Coronary artery (tissue), 2 donors: Measurements from ENCODE around the gene ANKRD34B.

Experiments
- DNase-seq: peaks from one replicate; pipeline ENCODE4 v3.0.0-alpha.2; 2017; ENCODE audit warnings: low spot score
- H3K27ac ChIP-seq, 2 donors: fragments of 200-600 bp; sonication (generic); one replicate each; pipeline ENCODE4 v1.5.1; 2016 to 2019
- H3K4me3 ChIP-seq: fragments of 200-600 bp; sonication (generic); 2 replicates; pipeline ENCODE4 v1.5.1; 2016; ENCODE audit warnings: mild to moderate bottlenecking, moderate library complexity
- TF ChIP-seq, protein P1 (sequence below): fragments of 200-600 bp; sonication (generic); IDR thresholded peaks from one replicate; pipeline ENCODE4 v1.5.1; 2019; ENCODE audit warnings: antibody characterized with exemption

The ANKRD34B gene

DNA sequence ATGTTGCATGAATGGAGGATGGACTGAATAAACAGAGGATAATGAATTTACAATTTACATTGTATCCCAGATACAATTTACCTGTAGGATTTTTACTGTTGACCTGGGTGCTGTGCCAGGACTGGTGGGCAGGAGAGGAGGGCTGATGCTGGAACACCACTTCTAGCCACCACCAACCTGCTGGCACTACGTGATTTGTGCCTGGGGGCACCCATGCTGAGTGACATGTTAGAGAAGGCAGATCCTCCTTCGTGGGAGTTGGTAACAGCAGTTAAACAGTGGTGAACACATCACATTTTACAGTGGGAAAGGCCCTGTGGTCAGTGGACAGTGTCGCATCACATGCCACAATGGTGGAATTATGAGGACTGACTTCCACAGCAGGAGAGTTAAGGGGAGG is 3.0 kb upstream of the ANKRD34B start:
- H3K4me3 ChIP-seq = no peak overlapping the region
- TF ChIP-seq, protein P1, sequence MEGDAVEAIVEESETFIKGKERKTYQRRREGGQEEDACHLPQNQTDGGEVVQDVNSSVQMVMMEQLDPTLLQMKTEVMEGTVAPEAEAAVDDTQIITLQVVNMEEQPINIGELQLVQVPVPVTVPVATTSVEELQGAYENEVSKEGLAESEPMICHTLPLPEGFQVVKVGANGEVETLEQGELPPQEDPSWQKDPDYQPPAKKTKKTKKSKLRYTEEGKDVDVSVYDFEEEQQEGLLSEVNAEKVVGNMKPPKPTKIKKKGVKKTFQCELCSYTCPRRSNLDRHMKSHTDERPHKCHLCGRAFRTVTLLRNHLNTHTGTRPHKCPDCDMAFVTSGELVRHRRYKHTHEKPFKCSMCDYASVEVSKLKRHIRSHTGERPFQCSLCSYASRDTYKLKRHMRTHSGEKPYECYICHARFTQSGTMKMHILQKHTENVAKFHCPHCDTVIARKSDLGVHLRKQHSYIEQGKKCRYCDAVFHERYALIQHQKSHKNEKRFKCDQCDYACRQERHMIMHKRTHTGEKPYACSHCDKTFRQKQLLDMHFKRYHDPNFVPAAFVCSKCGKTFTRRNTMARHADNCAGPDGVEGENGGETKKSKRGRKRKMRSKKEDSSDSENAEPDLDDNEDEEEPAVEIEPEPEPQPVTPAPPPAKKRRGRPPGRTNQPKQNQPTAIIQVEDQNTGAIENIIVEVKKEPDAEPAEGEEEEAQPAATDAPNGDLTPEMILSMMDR = no peak
- DNase-seq = no peak

DNA sequence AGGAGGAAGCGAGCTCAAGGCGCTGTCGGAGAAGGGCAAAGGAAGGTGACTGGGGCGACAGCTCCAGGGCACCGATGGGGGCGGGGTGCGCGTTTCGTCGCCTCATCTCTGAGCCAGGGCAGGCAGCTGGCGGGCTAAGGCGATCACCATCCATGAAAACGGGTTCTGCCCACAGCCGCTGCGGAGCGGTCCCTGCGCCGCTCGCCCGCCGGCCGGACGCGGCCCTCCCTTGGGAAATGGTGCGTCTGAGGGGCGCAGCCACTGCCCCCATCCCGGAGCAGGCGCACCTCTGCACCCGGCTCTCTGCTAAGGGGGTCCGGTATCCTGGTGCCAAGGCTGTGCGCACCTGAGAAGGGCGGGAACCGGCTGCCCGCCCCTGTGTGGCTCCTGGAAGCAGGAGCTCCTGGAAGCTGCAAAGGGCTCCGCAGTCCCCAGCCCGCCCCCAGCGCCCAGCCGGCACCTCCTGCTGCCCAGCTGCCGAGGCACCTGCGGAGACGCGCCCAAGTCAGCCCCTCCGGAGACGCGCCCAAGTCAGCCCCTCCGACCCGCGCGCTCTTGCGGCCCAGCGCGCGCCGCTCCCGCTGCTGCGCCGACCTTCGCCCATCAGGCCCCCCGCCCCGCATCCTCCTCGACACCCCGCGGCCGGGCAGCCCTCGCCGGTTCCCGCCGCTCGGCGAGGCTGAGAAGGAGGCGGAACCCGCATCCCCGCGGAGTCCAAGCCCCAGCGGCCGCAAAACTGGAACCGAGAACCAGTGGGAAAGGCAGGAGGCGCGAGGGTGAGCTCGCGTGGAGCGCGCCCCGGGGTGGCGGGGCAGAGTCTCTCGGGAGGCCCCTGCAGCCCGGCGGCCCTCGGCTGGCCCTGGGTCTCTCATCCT is 757 bp downstream of the ANKRD34B start:
- no peak overlapping the region for H3K27ac ChIP-seq
- DNase-seq = no peak
- H3K4me3 ChIP-seq = peak overlapping the region; percentile 58
- TF ChIP-seq, protein P1 = no peak

More for the DNA sequence above, 3.0 kb upstream of the ANKRD34B start:
- H3K27ac ChIP-seq = no peak overlapping the region

DNA sequence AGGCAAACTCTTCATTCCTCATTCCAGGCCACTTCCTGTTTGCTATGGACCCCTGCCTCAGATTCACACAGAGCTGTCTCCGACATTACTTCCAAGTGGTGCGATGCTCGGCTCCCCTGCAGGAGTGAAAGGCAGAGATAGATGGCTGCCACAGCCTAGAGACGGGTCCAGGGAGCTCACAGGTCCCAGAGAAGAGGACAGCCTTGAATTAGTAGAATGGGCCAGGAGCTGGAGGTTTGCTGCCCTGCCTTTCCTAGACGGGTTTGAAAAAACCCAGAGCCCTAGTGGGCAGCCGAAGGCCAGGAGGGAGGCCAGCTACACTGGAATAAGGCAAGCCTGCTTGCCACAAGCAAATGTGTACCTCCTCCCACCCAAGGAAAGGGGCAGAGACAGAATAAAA is 1.8 kb downstream of the ANKRD34B start:
- Histone ChIP-seq H3K27ac (no peak overlapping the region), H3K4me3 (no peak overlapping the region)
- no peak for DNase-seq
- TF ChIP-seq, protein P1 = no peak

DNA sequence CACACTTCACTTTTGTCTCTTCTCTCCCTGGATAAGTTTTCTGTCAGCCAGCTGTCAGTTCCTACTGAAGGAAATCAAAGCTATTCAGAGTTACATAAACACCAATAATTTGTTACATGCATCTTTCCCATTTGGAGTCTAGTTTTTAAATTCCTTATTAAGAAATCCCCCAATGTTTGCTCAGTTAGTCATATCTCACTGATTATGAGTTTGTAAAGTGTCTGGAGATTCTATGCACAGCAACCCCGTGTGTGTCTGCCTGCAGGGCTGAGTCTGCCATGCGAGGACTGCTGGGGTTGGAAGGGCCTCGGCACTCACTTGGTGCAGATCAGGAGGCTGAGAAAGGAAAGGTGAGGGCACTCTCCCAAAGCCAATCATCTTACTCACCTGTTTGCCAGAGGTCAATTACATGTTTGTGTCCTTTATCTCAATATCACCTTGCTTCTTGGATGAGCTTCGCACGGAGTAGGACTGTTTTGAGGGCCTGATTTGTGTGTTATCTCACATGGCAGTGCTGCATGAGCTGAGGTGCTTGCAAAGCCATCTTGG is 3.3 kb downstream of the ANKRD34B start:
- DNase-seq = no peak
- Histone ChIP-seq H3K4me3 (no peak overlapping the region), H3K27ac (no peak overlapping the region)
- TF ChIP-seq, protein P1 = no peak

DNA sequence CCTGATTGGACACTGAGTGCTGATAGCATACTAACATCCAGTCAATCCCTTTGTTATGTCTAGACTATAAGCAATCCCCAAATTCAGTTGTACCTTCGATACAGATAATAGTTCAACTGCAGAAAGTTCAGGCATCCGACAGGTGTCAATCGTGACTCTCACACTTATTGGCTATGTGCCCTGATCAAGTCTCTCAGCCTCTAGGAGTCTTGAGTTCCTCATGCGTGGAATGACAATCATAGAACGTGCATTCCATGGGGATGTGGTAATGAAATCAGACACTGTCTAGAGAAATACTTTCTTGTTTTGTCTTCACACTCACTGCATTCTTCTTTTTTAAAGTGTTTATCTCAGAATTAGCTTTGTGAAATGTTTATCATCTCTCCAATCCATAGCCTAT is 4.8 kb downstream of the ANKRD34B start:
- no peak for DNase-seq
- TF ChIP-seq, protein P1 = no peak
- H3K4me3 ChIP-seq = no peak overlapping the region
- H3K27ac ChIP-seq = no peak overlapping the region

DNA sequence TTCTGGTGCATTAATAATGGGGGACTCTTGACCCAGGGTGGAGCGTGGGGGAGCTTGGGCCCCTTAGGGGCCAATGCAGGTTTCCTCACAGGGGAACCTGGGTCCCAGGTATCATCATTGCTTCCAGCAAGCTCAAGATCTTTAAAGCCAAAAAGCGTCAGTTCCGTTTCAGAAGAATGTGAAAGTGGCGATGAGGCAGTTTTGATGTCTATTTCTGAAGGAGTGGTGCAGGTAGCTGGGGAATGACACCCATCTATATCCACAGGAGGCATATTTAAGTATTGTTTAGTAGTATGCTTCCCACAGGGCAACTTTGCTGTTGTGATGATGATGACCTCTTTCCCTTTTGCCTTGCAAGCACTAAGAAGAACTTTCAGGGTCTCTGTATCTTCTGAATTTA is 10.8 kb downstream of the ANKRD34B start:
- DNase-seq = no peak
- TF ChIP-seq, protein P1 = no peak
- Histone ChIP-seq H3K4me3 (no peak overlapping the region), H3K27ac (no peak overlapping the region)

DNA sequence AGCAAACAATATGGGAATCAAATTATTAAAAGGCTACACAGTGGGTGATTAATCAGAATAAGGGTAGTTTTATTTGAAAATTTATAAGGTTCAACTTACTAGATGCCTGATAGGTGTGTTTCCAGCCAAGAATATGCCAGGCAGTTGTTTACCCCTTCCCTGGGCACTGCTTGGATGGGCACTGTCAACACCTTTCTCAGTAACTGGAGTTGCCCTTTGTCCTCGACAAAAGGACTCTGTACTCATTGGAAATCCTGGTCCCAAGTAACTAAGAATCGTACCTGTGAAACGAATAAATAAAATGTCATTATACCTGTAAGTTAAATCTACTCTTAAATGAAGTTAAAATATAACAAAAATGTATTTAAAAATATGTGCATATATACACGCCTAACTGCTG is 15.0 kb downstream of the ANKRD34B start:
- DNase-seq = no peak
- Histone ChIP-seq H3K4me3 (no peak overlapping the region), H3K27ac (no peak overlapping the region)
- TF ChIP-seq, protein P1 = no peak
